K562 (cell line): Measurements from ENCODE around the gene RBM20. TPM values are rescaled to one million over a fixed set of nuclear protein-coding genes. Genes with fewer than 3 reads are reported as not detected.

ENCODE experiments used
- ATAC-seq: fragments of 200-7000 bp; cut with Tn5 transposase; 3 replicates; pipeline ENCODE4 v1.9.1; 2020; ENCODE audit warnings: moderate library complexity
- BruUV-seq: library from RNA; stranded (reverse); fragments of 400-500 nt; replicated peaks from 2 replicates; lab custom pipeline; 2021; lab: Mats Ljungman, UMichigan
- CTCF ChIA-PET: fragments of 300-600 bp; formaldehyde crosslinking; extraction: SDS; loops from one replicate; lab custom pipeline; 2021; ENCODE audit warnings: low intra/inter-chr PET ratio; lab: Yijun Ruan, JAX
- POLR2A ChIA-PET: fragments of 300-600, 350-650 bp; sonication (Branson Sonifier 250); formaldehyde crosslinking; extraction: SDS; loops from one replicate; lab custom pipeline; 2021; ENCODE audit warnings: antibody characterized with exemption, inconsistent platforms; lab: Yijun Ruan, JAX
- DNase-seq, 4 experiments: peaks; one replicate each; pipeline versions ENCODE4 v3.0.0 to v3.0.0-alpha.2; 2011 to 2018; ENCODE audit warnings: low spot score in 3 of 4, mixed read lengths in 3 of 4; ENCODE audit errors: extremely low read depth in 1 of 4
- FAIRE-seq: peaks from 2 replicates; lab custom pipeline; 2011; peaks lifted over from hg19 to GRCh38; lab: Jason Lieb, UNC
- H2AFZ ChIP-seq: 2 replicates; pipeline ENCODE4 v1.6.0; 2011; ENCODE audit warnings: low read depth, low read length, control low read depth, inconsistent platforms
- H3K27ac ChIP-seq: fragments of 200-600 bp; 3 replicates; pipeline ENCODE4 v1.8.0; 2011; ENCODE audit warnings: low read depth, mild to moderate bottlenecking, control low read depth, inconsistent platforms, low read length, moderate library complexity, mixed read lengths; ENCODE audit errors: extremely low read depth
- H3K27me3 ChIP-seq, 2 experiments: fragments of 300-600 bp in 1 of 2; 2 replicates in 1 of 2; 3 replicates in 1 of 2; pipeline versions ENCODE4 v1.6.0 to v1.8.0; 2011; ENCODE audit warnings: inconsistent platforms in 2 of 2, low read length in 2 of 2, mild to moderate bottlenecking in 1 of 2, mixed read lengths in 1 of 2, moderate library complexity in 1 of 2; ENCODE audit not compliant: control insufficient read depth in 2 of 2, insufficient read depth in 2 of 2
- H3K36me3 ChIP-seq: fragments of 300-600 bp; 3 replicates; pipeline ENCODE4 v1.8.0; 2011; ENCODE audit warnings: mild to moderate bottlenecking, low read length, inconsistent platforms; ENCODE audit not compliant: control insufficient read depth, insufficient read depth
- H3K4me1 ChIP-seq, 2 experiments: fragments of 200-600 bp in 1 of 2; replicated peaks in 1 of 2; 2 replicates in 1 of 2; 3 replicates in 1 of 2; pipeline versions ENCODE4 v1.5.1 to v1.8.0; 2011; ENCODE audit warnings: inconsistent platforms in 2 of 2, low read length in 2 of 2, mild to moderate bottlenecking in 1 of 2, mixed read lengths in 1 of 2, moderate library complexity in 1 of 2; ENCODE audit not compliant: control insufficient read depth in 2 of 2, insufficient read depth in 2 of 2
- H3K4me2 ChIP-seq: 2 replicates; pipeline ENCODE4 v1.6.1; 2011; ENCODE audit warnings: low read length, control low read depth, inconsistent platforms, mixed read lengths; ENCODE audit not compliant: insufficient read depth
- H3K4me3 ChIP-seq: fragments of 200-600 bp; sonication (generic), shearing (Covaris generic); 2 replicates; pipeline ENCODE4 v1.5.1; 2016; ENCODE audit warnings: control low read depth, inconsistent platforms
- H3K79me2 ChIP-seq: fragments of 200-600 bp; 3 replicates; pipeline ENCODE4 v1.8.0; 2011; ENCODE audit warnings: low read length, inconsistent platforms; ENCODE audit not compliant: control insufficient read depth, insufficient read depth
- H3K9ac ChIP-seq, 2 experiments: 2 replicates each; pipeline versions ENCODE4 v1.6.0 to v1.6.1; 2011; ENCODE audit warnings: low read depth in 2 of 2, low read length in 2 of 2, control low read depth in 1 of 2, inconsistent platforms in 1 of 2, mild to moderate bottlenecking in 1 of 2, mixed read lengths in 1 of 2; ENCODE audit not compliant: insufficient read depth in 1 of 2
- H3K9me1 ChIP-seq: one replicate; pipeline ENCODE4 v1.6.0; 2011; ENCODE audit warnings: inconsistent platforms, mild to moderate bottlenecking, low read length, moderate library complexity; ENCODE audit not compliant: control insufficient read depth, insufficient read depth
- H3K9me3 ChIP-seq: replicated peaks from 2 replicates; pipeline ENCODE4 v1.5.1; 2011; ENCODE audit warnings: low read depth, low read length, inconsistent platforms; ENCODE audit not compliant: control insufficient read depth, insufficient read depth
- H4K20me1 ChIP-seq: replicated peaks from 2 replicates; pipeline ENCODE4 v1.6.1; 2011; ENCODE audit warnings: low read length, inconsistent platforms, mixed read lengths; ENCODE audit not compliant: control insufficient read depth, insufficient read depth
- EP300 ChIP-seq: IDR thresholded peaks from 2 replicates; pipeline ENCODE4 v1.6.1; 2012; ENCODE audit warnings: low read length, improper control_type of control experiment
- EP400 ChIP-seq: fragments of 450-650 bp; IDR thresholded peaks from 2 replicates; pipeline ENCODE4 v1.6.1; 2017; ENCODE audit warnings: antibody characterized with exemption, mild to moderate bottlenecking, moderate library complexity
- JUNB ChIP-seq: fragments of 450-650 bp; formaldehyde crosslinking; conservative IDR thresholded peaks from 2 replicates; pipeline ENCODE4 v1.4.0; 2020; ENCODE audit warnings: mild to moderate bottlenecking
- NFIC ChIP-seq: fragments of 450-650 bp; IDR thresholded peaks from 2 replicates; pipeline ENCODE4 v1.6.1; 2017; ENCODE audit warnings: mild to moderate bottlenecking, inconsistent platforms
- PRDM10 ChIP-seq: fragments of 450-650 bp; IDR thresholded peaks from 2 replicates; pipeline ENCODE4 v1.6.1; 2018; ENCODE audit not compliant: partially characterized antibody
- ZC3H8 ChIP-seq: fragments of 450-650 bp; IDR thresholded peaks from 2 replicates; pipeline ENCODE4 v1.6.1; 2017
- WGBS: fragments of 100-300 bp; shearing (Covaris generic); methylation state at CpG from one replicate; pipeline ENCODE4 v1.1.6; 2016; ENCODE audit warnings: low coverage, mixed read lengths; ENCODE audit not compliant: insufficient coverage; ENCODE audit errors: missing lambda C conversion rate; 5-methylcytosine and 5-hydroxymethylcytosine counted together
- in situ Hi-C: fragments of 300-500 bp; cut with MboI; formaldehyde crosslinking; loops from 4 replicates; pipeline ENCODE4 v1.15.0; 2018; ENCODE audit warnings: inconsistent platforms, mixed read lengths
- intact Hi-C: fragments of 100-400 bp; cut with micrococcal nuclease; formaldehyde crosslinking; loops from 2 replicates; pipeline ENCODE4 v1.14.2; 2022
- polyA plus RNA-seq, 8 experiments: library from polyadenylated mRNA; depleted of rRNA in 4 of 8; stranded (reverse) in 5 of 8; unstranded in 3 of 8; fragments of >200 nt; fragmentation: Nextera tagmentation in 2 of 8; fragmentation: Illumina TruSeq in 1 of 8; extraction: Ambion mirVana in 2 of 8; extraction: Trizol in 1 of 8; gene quantifications; 2 replicates each; pipeline versions ENCODE4 v1.2.1 to v1.2.3, GENCODE V29; 2011 to 2014; ENCODE audit warnings: inconsistent platforms in 1 of 8, missing spikeins in 1 of 8
- total RNA-seq, 7 experiments: library from RNA; depleted of rRNA in 6 of 7; stranded (reverse); fragments of >200 nt in 6 of 7; fragmentation: Illumina TruSeq in 2 of 7; extraction: Trizol in 2 of 7; gene quantifications; 2 replicates each; pipeline versions ENCODE4 v1.2.1 to v1.2.3, GENCODE V29; 2011 to 2021; ENCODE audit warnings: low replicate concordance in 1 of 7
- TF ChIP-seq, protein P1 (sequence below): sonication (generic); formaldehyde crosslinking; IDR thresholded peaks from 2 replicates; pipeline ENCODE4 v1.9.0; 2022; ENCODE audit warnings: mild to moderate bottlenecking, missing genetic modification reagents

The RBM20 gene
- total and polyA plus RNA-seq, 9 of the 15 experiments (the other 6 are each of a cell fraction or from before 2014, with no cell fraction given), result 0.63 to 5.7 (median 3.2) TPM

DNA sequence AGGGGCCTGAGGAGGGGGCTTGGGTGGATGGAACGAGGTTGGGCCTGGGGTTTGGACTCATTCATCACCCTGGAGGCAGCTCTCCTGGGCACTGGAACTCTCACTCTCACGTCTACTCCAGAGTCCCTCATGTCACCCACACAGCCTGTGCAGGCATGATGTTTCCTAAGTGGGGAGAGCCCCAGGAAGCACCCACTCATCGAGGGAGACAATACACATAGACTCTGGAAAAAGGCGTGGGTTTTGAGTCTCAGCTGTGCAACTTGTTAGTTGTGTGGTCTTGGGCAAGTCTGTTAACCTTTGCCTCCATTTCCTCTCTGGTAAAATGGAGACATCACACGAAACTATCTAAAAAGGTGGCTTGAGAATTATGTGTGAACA, 25.9 kb upstream of the RBM20 start (continued):
- TF ChIP-seq EP400 (no peak), ZC3H8 (no peak), EP300 (no peak), JUNB (no peak)

DNA sequence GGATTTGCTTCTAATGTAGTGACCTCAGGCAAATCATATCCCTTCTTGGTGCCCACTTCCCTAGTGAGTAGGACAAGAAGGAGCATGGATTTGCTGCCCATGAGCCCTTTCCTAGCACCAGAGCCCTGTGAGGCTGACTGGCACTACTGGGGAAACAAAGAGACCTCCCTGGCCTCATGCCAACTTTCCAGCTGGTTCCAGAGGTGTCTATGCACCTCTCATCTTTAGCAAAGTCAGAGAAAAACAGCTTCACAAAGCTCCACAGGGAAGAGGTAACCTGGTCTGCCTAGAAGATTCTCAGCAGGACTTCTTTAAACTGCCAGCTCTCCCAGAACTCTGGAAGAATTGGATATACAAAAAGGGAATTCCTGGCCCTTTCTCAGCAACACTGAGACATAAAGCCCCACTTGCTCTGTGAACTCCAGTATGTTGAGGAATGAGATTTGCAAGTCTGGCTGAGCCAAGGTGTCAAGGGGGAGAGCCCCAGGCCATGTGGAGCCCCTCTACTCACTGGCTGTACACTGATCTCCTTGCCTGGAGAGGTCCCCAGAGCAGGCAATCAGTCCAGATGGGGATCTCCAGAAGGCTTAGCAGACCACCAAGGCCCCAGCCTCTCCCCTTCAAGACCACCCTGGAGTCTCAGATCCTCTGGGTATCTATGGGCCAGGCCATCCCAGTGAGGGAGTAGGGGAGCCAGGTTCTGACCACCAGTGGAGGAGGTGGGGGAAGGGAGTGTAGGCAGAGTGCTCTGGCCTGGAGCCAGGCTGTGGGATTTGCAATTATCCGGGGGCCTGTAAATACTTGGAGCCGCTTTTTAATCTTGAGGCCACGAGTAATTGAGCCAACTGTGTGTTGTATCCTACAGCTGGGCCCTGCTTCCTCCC, 24.4 kb upstream of the RBM20 start:
- Histone ChIP-seq H3K4me3 (no peak overlapping the region), H3K4me2 (no peak overlapping the region), H3K36me3 (no peaks in the 10 kb centered on the region), H3K27ac (no peak overlapping the region), H3K9ac (peak overlapping the region in 1 of 2 experiments; percentile 84; a peak in 2 of 4 replicates), H3K4me1 (peaks cover 12 to 14% of the 10 kb centered on the region in 2 experiments; a peak in 4 of 5 replicates), H3K9me3 (no peaks in the 10 kb centered on the region), H3K27me3 (no peaks in the 10 kb centered on the region), H3K79me2 (no peaks in the 10 kb centered on the region), H2AFZ (no peak overlapping the region), H4K20me1 (no peaks in the 10 kb centered on the region), H3K9me1 (no peaks in the 10 kb centered on the region)
- intact Hi-C loops (loop anchor here (10.0 kb wide), 2 partner anchors 255 to 1515 kb away; partner anchors contain the start of gene PDCD4), in situ Hi-C loops (loop anchor here (10.0 to 25.0 kb wide), 2 partner anchors 55 to 268 kb away; no protein-coding TSS in a partner anchor)
- CTCF ChIA-PET, result no interaction called here
- FAIRE-seq, result no peak
- ATAC-seq, result peak; percentile 23
- BruUV-seq, result no TSS peak
- DNase-seq, result no peak
- WGBS, result 20% methylated on average over 3 of the region's 3 CpGs
- POLR2A ChIA-PET, result interaction anchor here (0.6 to 0.7 kb wide), 3 partner anchors 17 to 515 kb away, joined by 3 read pairs; no protein-coding TSS in a partner anchor
- peak; percentile 61 for TF ChIP-seq PRDM10
- TF ChIP-seq NFIC, result peak; percentile 89
- TF ChIP-seq, protein P1, sequence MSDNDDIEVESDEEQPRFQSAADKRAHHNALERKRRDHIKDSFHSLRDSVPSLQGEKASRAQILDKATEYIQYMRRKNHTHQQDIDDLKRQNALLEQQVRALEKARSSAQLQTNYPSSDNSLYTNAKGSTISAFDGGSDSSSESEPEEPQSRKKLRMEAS, result no peak
